Activated T-helper 1 cell treated with anti-CD3 and anti-CD28 coated beads, Interleukin-12 subunit alpha, Interleukin-12 subunit beta, Interleukin-2, Interleukin-4 antibody, amounts not matched to agents 30 ng/mL and 10 ng/mL and 1 ng/mL, durations not matched to agents 14 hours and 24 hours and 36 hours (primary cell): Measurements from ENCODE around the gene BEND3. TPM values are rescaled to one million over a fixed set of nuclear protein-coding genes. Genes with fewer than 3 reads are reported as not detected.

Experiments used
- DNase-seq: peaks from one replicate; pipeline ENCODE4 v3.0.0; 2021; ENCODE audit warnings: low spot score
- H3K27ac Mint-ChIP-seq: one replicate; pipeline ENCODE4 v1.8.0; 2021; ENCODE audit warnings: mild to moderate bottlenecking, mixed read lengths
- H3K27me3 Mint-ChIP-seq: one replicate; pipeline ENCODE4 v1.8.0; 2022; ENCODE audit warnings: mild to moderate bottlenecking, moderate library complexity, mixed read lengths; ENCODE audit not compliant: insufficient read depth
- H3K36me3 Mint-ChIP-seq: one replicate; pipeline ENCODE4 v1.8.0; 2021; ENCODE audit warnings: low read depth, mixed read lengths
- H3K4me1 Mint-ChIP-seq: one replicate; pipeline ENCODE4 v1.8.0; 2021; ENCODE audit warnings: low read depth, mixed read lengths
- H3K4me3 Mint-ChIP-seq: one replicate; pipeline ENCODE4 v1.8.0; 2021; ENCODE audit warnings: mild to moderate bottlenecking, moderate library complexity, mixed read lengths
- H3K9me3 Mint-ChIP-seq: one replicate; pipeline ENCODE4 v1.8.0; 2021; ENCODE audit warnings: mixed read lengths
- intact Hi-C: fragments of 100-400 bp; cut with micrococcal nuclease; formaldehyde crosslinking; loops from one replicate; pipeline ENCODE4 v1.15.1; 2024
- total RNA-seq: library from RNA; stranded (reverse); gene quantifications from 2 replicates; pipeline ENCODE4 v1.2.3, GENCODE V29; 2022

Gene BEND3
- total RNA-seq, 1 donor from 2014 or later, result 12.8 TPM

DNA sequence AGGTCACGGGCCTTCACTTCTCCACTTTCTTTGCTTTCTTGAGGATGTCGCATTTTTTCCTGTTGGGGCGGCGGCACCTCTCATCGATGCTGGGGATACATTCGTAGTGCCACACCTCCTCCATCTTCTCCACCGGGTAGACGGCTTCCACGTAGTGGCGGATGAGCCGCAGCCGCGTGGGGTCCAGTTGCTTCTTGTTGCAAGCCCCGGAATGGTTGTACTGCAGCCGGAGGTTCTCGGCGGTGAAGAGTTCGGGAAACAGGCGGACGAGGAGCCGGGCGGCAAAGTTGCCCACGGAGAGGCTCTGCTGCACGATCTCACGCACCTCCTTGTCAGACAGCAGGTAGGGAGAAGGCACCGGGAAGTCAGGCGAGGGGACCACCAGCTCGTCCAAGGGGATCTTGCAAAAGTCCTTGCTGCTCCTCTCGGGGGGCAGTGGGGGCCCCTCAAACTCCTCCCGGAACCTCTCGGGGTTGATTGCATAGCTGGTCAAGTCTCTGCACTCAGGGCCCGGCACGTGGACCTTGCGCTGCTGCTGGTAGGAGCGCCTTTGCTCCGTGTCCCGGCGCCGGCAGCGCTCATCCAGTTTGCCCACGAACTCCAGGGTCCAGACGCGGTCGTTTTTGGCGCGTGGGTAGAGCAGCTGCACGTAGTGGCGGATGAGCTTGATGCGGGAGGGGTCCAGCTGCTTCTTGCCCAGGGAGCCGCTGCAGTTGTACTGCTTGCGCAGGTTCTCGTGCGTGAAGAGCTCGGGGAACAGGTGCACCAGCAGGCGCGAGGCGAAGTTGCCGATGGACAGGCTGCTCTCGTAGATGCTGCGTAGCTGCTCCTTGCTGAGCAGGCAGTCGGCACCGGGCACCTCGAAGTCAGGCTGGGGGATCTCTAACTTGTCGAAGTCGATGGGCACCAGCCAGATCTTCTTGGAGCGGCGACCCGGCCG, 46.4 kb downstream of the BEND3 start:
- Mint-ChIP-seq H3K9me3 (no peaks in the 10 kb centered on the region), H3K4me3 (no peak overlapping the region), H3K36me3 (peaks cover 1% of the 10 kb centered on the region), H3K27me3 (no peaks in the 10 kb centered on the region), H3K27ac (no peak overlapping the region), H3K4me1 (peaks cover 19% of the 10 kb centered on the region)
- intact Hi-C loops, result no loop called here
- no peak for DNase-seq

DNA sequence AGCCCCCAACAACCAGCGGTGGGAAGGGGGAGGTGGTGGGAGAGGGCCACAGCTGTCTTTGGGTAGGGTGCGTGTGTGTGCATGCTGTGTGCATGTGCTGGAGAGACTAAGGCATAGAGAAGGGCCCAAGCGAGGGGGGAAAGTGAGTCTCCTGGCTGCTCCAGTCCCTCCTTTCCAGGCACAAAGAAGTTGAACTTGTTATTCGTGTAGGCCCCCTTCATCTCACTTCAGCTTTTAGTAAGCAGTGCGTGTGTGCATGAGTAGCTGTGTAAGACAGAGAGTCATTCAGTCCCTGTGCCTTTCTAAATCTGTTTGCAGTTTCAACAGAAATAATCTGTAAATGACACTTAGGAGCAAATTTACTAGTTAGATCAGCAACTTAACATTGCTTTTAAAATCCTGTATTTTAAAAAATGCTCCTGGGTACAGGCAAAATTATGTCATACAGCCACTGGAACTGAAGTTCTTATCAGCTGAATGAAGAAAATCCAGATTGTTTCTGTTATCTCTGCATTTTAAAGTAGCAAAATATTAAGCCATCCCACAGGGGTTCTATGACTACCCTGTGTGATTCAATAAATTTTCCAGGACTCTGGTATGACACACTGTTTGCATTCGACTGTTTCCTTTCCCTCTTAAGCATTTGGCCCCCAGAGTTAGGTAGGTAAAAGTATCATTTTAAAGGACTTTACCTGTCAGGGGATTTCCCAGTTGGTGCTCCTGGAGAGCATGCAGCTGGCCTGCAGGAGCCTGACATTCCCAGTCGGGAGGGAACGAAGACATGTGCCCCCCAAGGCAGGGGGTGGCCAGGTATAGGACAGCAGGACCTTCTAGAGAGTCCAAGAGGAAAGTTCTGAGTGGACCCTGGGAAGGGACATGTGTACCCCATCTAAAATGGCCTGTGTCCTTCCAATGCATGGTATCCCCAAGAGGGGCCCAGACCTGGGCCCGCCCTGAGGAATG, 48.3 kb downstream of the BEND3 start:
- Mint-ChIP-seq H3K27ac (no peak overlapping the region), H3K36me3 (peaks cover 1% of the 10 kb centered on the region), H3K4me3 (no peak overlapping the region), H3K4me1 (peaks cover 25% of the 10 kb centered on the region), H3K27me3 (no peaks in the 10 kb centered on the region), H3K9me3 (no peaks in the 10 kb centered on the region)
- intact Hi-C loops, result no loop called here
- DNase-seq, result no peak

DNA sequence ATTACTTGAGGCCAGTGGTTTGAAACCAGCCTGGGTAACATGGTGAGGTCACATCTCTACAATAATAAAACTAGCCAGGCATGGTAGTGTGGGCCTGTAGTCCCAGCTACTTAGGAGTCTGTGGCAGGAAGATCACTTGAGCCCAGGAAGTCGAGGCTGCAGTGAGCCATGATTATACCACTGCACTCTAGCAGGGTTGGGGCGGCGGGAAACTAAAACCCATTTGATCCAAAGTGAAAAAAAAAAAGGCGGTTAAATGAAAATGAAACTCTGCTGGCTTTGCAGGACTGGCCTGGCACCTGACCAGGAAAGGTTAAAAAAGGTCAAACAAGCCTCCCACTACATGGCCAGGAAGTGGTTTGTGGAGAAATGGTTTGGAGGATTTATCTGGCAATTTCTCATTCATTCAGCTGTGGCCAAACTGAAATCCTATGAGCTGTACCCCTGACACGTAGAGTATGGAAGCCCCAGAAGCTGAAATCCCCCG, 50.7 kb downstream of the BEND3 start:
- peaks cover 36% of the 10 kb centered on the region for H3K4me1 Mint-ChIP-seq
- peak overlapping the region; percentile 44 for H3K27ac Mint-ChIP-seq
- intact Hi-C loops, result loop anchor here (1.0 to 2.0 kb wide), 2 partner anchors 36 to 50 kb away; partner anchors contain the start of genes BEND3 and MTRES1

DNA sequence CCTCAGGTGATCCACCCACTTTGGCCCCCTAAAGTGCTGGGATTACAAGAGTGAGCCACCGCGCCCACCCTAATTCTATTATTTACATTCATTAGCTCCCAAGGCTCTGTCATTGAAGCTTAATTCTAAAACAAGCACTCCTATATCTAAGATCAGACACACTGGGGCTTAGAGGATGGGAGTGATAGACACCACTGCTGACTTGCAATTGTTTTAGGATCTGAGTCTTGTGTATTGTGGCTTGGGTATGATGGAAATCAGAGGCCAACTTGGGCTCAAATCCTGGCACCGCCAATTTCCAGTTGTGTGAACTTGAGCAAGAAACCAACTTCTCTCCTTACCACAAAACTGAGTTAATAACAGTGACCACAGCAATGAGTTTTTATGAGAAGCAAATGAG, 52.6 kb downstream of the BEND3 start:
- intact Hi-C loops, result no loop called here
- no peak for DNase-seq
- H3K36me3 Mint-ChIP-seq, result peaks cover 1% of the 10 kb centered on the region
- H3K9me3 Mint-ChIP-seq, result no peaks in the 10 kb centered on the region
- peaks cover 2% of the 10 kb centered on the region for H3K27me3 Mint-ChIP-seq
- no peak overlapping the region for H3K4me3 Mint-ChIP-seq
- no peak overlapping the region for H3K27ac Mint-ChIP-seq
- peaks cover 36% of the 10 kb centered on the region for H3K4me1 Mint-ChIP-seq

More for the DNA sequence above, 50.7 kb downstream of the BEND3 start:
- H3K27me3 Mint-ChIP-seq, result no peaks in the 10 kb centered on the region
- H3K9me3 Mint-ChIP-seq, result no peaks in the 10 kb centered on the region
- H3K36me3 Mint-ChIP-seq, result peaks cover 1% of the 10 kb centered on the region
- H3K4me3 Mint-ChIP-seq, result no peak overlapping the region
- DNase-seq, result peak; percentile 4

DNA sequence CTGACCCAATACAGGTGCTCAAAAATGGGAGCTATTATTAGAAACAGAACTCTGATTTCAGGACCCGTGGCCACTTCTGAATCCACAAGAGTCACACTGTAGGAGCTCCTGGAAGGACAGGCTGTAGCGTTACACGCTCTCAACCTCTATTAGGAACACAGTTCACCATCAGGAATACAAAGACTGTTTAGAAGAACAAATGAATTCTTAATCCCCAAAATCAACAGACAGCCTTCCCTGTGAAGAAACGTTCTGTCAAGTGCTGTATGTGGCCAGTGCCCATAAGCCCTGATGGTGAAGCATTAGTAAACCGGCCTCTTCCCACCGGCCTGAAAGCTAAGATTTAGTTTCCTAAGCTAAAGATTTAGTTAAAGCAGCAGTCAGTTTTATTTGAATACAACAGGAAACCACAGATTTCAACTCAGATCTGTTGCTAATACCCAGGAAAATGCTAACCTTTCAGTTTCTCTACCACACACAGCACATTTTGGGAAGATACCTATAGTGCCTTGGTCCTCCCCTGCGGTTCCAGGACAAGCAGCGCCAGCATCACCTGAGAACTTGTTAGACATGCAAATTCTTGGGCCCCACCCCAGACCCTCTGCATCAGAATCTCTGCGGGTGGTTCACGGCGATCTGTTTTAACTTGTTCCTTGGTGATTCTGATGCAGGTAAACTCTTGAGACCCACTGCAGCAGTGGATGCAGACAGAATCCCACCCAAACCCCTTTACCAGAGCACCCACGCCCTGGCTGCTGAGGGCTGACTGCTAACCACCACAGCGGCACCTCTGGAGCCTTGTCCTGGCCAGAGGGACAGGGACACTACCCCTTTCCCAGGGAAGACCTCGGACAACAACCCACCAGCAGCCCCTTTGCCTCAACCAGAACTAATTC, 53.9 kb downstream of the BEND3 start:
- H3K36me3 Mint-ChIP-seq, result peaks cover 1% of the 10 kb centered on the region
- intact Hi-C loops, result no loop called here
- peaks cover 36% of the 10 kb centered on the region for H3K4me1 Mint-ChIP-seq
- no peak overlapping the region for H3K27ac Mint-ChIP-seq
- DNase-seq, result no peak
- no peaks in the 10 kb centered on the region for H3K9me3 Mint-ChIP-seq
- H3K4me3 Mint-ChIP-seq, result peak overlapping the region; percentile 47
- H3K27me3 Mint-ChIP-seq, result peaks cover 2% of the 10 kb centered on the region

DNA sequence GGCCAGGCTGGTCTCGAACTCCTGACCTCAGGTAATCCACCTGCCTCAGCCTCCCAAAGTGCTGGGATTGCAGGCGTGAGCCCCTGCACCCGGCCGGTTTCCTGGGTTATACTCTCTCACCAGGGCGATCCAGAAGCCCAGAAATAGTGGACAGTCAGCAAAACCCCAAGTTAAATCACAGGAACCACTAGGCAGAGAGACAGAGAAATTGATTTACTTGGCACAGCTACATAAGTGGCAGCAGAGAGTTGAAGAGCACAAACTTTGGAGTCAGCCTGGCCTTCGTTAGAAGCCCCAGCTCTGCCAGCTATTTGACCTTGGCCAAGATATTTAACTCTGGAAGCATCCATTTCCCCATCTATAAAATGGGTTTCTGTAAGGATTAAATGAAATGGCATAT, 54.6 kb downstream of the BEND3 start:
- Mint-ChIP-seq H3K36me3 (no peaks in the 10 kb centered on the region), H3K27me3 (peaks cover 2% of the 10 kb centered on the region), H3K4me1 (peaks cover 32% of the 10 kb centered on the region), H3K4me3 (no peak overlapping the region), H3K27ac (no peak overlapping the region), H3K9me3 (no peaks in the 10 kb centered on the region)
- no peak for DNase-seq
- intact Hi-C loops, result no loop called here

DNA sequence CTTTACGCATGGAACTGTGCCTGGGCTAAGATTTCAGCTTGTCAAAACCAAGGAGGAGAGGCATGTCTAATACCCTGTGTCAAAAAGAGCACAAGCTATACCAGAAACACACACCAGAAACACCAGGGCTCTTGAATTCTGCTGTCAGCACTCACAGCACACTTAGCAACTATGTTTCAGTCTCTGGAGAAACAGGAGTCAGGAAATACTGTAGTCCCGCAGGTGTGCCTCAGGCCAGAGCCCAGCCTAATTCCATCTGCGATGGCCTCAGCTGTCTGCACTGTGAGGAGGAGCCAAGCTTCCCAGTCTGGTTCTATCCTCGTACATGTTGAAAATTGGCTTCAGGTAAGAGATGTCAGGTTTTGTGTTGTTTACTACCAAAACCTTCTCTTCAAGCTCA, 55.7 kb downstream of the BEND3 start:
- H3K27ac Mint-ChIP-seq, result no peak overlapping the region

DNA sequence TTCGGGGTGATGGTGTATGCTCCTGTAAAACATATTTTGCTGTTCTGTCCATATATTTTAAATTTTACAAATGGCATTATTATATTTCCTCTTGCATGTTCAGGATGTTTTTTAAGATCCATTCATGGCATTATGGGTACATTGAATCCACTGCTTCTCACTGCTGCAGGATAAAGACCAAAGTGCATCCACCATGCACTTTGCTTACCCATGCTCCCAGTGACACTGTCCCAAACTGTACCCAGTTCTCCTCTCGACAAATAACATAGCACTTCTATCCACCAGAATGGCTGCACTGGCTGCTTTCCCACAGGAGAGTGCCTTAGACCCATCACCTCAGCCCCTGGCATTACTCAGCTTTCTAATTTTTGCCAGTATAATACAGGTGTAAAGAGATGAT, 57.6 kb downstream of the BEND3 start:
- H3K4me1 Mint-ChIP-seq, result peaks cover 12% of the 10 kb centered on the region
- no peak overlapping the region for H3K27ac Mint-ChIP-seq
- intact Hi-C loops, result no loop called here

More for the DNA sequence above, 55.7 kb downstream of the BEND3 start:
- no peak for DNase-seq
- Mint-ChIP-seq H3K27me3 (peaks cover 2% of the 10 kb centered on the region), H3K4me1 (peaks cover 21% of the 10 kb centered on the region), H3K36me3 (no peaks in the 10 kb centered on the region), H3K4me3 (no peak overlapping the region), H3K9me3 (no peaks in the 10 kb centered on the region)
- intact Hi-C loops, result no loop called here

DNA sequence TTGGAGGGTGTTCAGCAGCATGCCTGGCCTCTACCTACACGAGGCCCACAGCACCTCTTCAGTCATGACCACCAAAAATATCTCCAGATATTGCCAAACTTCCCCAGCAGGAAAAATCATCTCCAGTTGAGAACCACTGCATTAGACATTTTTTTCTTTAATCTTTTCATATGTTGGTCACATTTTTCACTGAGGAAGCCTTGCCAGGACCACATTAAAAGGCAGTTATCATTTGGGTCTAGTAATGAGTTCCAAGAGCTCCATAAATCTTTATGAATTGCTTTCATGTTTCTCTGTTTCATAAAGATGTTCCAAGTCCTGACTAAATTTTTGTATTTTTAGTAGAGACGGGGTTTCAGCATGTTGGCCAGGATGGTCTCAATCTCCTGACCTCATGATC, 58.5 kb downstream of the BEND3 start:
- no peak overlapping the region for H3K4me3 Mint-ChIP-seq
- no peak for DNase-seq
- intact Hi-C loops, result no loop called here
- no peak overlapping the region for H3K27ac Mint-ChIP-seq
- no peaks in the 10 kb centered on the region for H3K36me3 Mint-ChIP-seq
- peaks cover 9% of the 10 kb centered on the region for H3K4me1 Mint-ChIP-seq
- peaks cover 2% of the 10 kb centered on the region for H3K27me3 Mint-ChIP-seq
- no peaks in the 10 kb centered on the region for H3K9me3 Mint-ChIP-seq

More for the DNA sequence above, 57.6 kb downstream of the BEND3 start:
- H3K4me3 Mint-ChIP-seq, result no peak overlapping the region
- DNase-seq, result no peak
- H3K9me3 Mint-ChIP-seq, result no peaks in the 10 kb centered on the region
- no peaks in the 10 kb centered on the region for H3K36me3 Mint-ChIP-seq
- H3K27me3 Mint-ChIP-seq, result peaks cover 2% of the 10 kb centered on the region

DNA sequence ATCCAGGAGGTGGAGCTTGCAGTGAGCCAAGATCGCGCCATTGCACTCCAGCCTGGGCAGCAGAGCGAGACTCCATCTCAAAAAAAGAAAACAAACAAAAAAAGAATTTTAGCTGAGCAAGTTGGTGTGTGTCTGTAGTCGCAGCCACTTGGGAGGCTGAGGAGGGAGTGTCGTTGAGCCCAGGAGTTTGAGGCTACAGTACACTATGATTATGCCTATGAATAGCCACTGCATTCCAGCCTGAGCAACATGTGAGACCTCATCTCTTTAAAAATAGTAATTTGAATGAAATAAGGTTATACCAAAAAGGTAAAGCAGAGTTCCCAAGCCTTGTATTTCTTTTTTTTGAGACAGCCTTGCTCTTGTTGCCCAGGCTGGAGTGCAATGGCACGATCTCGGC, 67.5 kb downstream of the BEND3 start:
- Mint-ChIP-seq H3K9me3 (no peaks in the 10 kb centered on the region), H3K4me3 (no peak overlapping the region), H3K36me3 (peaks cover 10% of the 10 kb centered on the region), H3K27me3 (no peaks in the 10 kb centered on the region), H3K27ac (no peak overlapping the region), H3K4me1 (no peaks in the 10 kb centered on the region)
- intact Hi-C loops, result no loop called here
- no peak for DNase-seq

DNA sequence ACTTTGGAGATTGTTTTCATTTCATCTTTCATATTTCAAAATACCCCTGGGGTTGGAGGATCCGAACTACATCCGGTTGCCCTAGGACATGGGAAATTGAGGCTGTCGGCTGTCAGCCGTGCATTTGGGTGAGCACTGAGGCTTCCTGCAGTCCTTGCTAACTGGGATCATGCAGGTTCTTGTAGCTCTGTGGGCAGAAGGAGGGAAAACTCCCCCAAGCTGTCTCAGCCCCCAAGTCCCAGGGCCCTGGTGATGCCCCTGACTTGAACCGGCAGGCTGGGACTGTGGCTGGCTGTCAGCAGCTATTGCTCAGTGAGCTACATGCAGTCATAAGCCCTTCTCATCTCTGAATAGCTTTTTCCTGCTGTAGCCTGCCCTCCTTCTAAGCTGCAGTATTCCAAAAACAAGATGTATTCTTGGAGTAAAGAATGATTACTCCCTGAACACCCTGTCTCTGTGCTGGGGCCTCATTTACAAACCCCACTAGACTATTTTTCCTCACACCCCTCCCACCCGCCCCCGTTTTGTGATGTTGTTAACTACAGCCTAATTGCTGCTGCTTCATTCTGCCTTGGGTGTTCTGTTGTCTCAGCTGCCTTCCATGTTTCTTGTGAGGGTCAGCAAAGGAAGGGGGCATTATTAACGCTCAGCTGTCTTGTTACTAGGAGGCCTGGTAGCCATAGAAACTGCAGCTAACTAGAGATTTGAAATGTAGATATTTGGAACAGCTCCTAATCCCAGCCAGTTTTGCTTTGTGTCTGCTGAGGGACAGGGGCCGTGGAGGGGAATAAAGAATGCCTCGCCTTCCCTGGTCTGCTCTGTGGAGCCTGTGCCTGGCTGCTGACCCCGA, 69.3 kb downstream of the BEND3 start:
- no peaks in the 10 kb centered on the region for H3K9me3 Mint-ChIP-seq
- peaks cover 5% of the 10 kb centered on the region for H3K4me1 Mint-ChIP-seq
- intact Hi-C loops, result no loop called here
- no peak overlapping the region for H3K27ac Mint-ChIP-seq
- H3K4me3 Mint-ChIP-seq, result no peak overlapping the region
- H3K27me3 Mint-ChIP-seq, result no peaks in the 10 kb centered on the region
- DNase-seq, result no peak
- H3K36me3 Mint-ChIP-seq, result peaks cover 10% of the 10 kb centered on the region
